Omental fat pad (tissue), 4 donors: ENCODE results near the gene LRRC1. TPM values are rescaled to one million over a fixed set of nuclear protein-coding genes. Genes with fewer than 3 reads are reported as not detected.

Experiments used
- ATAC-seq: fragments of 150-250 bp; one replicate; pipeline ENCODE4 v1.9.1; 2016; ENCODE audit warnings: mild to moderate bottlenecking, moderate library complexity; ENCODE audit not compliant: low FRiP score
- DNase-seq: peaks from one replicate; pipeline ENCODE4 v3.0.0-alpha.2; 2019; ENCODE audit warnings: low spot score
- total RNA-seq, 4 donors: library from RNA; depleted of rRNA; stranded (reverse); fragments of >200 nt; gene quantifications; one replicate each; pipeline ENCODE4 v1.1.0, GENCODE V29; 2016
- TF ChIP-seq, protein P1 (sequence below), 3 donors: fragments of 450-650 bp; IDR thresholded peaks; one replicate each; pipeline ENCODE4 v1.5.1; 2016 to 2017; ENCODE audit warnings: antibody characterized with exemption in 3 of 3, mild to moderate bottlenecking in 3 of 3, moderate library complexity in 2 of 3

LRRC1 gene
- total RNA-seq, 4 donors from 2014 or later, result 10.7 to 13.5 (median 13.0) TPM

DNA sequence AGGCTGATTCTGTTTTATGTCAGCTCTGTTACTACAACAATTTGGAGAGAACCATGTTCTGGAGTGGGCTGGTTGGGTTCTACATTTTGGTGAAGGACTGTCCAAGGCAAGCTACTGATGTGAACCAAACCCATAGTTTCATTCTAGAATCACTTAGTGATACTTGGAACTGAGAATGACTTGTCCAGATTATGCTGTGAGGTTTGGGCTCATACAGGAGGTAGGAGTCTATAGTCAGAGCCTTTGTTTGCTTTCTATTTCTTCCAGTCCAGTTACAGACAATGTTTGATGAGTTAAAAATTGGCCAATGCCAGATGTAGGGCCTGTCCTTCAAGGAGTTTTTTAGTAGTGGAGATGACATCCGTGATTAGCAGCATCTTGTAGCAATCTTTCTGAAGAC is 97.9 kb downstream of the LRRC1 start:
- ATAC-seq (no peak), DNase-seq (no peak)
- TF ChIP-seq, protein P1, sequence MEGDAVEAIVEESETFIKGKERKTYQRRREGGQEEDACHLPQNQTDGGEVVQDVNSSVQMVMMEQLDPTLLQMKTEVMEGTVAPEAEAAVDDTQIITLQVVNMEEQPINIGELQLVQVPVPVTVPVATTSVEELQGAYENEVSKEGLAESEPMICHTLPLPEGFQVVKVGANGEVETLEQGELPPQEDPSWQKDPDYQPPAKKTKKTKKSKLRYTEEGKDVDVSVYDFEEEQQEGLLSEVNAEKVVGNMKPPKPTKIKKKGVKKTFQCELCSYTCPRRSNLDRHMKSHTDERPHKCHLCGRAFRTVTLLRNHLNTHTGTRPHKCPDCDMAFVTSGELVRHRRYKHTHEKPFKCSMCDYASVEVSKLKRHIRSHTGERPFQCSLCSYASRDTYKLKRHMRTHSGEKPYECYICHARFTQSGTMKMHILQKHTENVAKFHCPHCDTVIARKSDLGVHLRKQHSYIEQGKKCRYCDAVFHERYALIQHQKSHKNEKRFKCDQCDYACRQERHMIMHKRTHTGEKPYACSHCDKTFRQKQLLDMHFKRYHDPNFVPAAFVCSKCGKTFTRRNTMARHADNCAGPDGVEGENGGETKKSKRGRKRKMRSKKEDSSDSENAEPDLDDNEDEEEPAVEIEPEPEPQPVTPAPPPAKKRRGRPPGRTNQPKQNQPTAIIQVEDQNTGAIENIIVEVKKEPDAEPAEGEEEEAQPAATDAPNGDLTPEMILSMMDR (IDR thresholded peaks at IDR 0.05), result no peak

- no peak for ATAC-seq
Measured at GRCh38 chr6:53894091-53894490, 99.3 kb downstream of the LRRC1 start.

GRCh38 chr6:53896196-53896595 is 101.4 kb downstream of the LRRC1 start:
- DNase-seq (no peak), ATAC-seq (no peak)
- TF ChIP-seq, protein P1 (IDR thresholded peaks at IDR 0.05), result no peak

More at GRCh38 chr6:53894091-53894490, 99.3 kb downstream of the LRRC1 start:
- no peak for DNase-seq
- TF ChIP-seq, protein P1 (IDR thresholded peaks at IDR 0.05), result no peak

DNA sequence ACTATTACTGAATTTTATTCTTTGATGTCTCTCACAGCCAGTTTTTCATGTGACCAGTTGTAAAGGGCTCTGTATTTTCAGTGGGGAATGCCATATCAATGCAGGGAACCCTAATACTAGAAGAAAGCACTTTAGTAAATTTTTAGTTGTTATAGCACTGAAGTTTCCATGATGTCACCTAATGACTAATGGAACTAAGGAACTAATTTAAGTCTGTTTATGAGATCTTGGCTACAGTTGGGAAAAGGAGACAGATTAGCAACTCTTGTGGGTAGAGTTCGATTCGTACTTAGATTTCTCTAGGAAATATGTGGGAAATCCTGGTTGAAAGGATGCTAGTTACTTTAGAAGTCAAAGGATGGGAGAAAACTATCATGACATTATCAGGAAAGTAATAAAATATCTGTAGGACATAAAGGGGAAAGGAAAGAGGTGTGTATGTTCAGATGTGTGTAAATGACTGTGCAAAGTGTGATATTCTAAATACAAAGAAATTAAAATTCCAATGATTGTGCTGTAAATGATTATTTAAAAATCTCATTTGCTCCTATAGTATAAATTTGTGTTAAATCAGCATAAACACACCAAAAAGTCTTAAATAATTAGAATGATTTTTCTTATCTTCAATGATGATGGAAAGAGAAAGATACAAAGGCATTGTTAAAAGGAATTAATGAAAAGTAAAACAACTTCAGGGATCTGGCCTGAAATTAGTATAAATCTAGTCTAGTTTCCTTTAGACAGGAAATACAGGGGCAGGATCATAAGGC is 103.4 kb downstream of the LRRC1 start:
- TF ChIP-seq, protein P1 (IDR thresholded peaks at IDR 0.05), result no peak
- DNase-seq (no peak), ATAC-seq (no peak)

GRCh38 chr6:53899512-53899911 is 104.7 kb downstream of the LRRC1 start:
- no peak for DNase-seq
- TF ChIP-seq, protein P1 (IDR thresholded peaks at IDR 0.05), result no peak
- no peak for ATAC-seq

DNA sequence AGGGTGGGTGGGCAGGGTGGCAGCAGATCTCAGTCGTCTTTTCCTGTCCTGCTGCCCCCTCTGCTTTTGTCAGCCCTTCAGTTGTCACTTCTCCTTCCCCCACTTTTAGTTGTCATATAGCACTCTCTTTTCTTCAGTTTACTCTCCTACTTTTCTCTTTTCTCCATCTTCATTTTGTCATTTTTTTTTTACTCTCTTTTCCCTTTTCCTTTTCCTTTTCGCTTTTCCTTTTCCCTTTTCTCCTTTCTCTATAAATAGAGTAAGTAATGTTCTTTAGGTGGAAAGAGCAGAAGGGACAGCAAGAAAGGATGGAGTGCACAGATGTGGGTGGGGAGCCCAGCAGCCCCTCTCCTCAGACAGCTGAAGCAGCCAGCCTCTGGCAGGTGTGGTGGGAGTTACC is 108.6 kb downstream of the LRRC1 start:
- no peak for DNase-seq
- no peak for ATAC-seq
- TF ChIP-seq, protein P1 (IDR thresholded peaks at IDR 0.05), result no peak

DNA sequence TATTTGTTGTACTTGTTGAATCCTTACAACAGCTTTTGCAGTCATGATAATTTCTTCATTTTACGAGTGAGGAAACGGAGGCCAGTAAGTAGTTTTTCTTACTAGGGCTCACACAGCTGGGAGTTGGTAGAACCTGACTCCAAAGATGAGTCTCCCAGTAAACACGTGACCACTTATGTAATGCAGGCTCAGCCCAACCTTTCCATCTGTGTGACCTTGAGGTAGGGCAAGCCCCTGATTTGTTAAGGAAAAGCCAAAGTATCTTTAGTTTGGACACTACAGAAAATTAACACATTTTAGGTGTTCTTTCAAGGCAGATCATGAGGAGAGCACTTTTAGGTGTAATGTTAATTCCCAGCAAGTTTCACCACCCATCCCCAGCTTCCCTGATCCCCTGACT is 111.3 kb downstream of the LRRC1 start:
- DNase-seq (no peak), ATAC-seq (no peak)
- TF ChIP-seq, protein P1 (IDR thresholded peaks at IDR 0.05), result no peak
